ENCODE measurements around the gene CNN2.

Gene CNN2

GRCh38 chr19:988510-988909 lies 37.9 kb upstream of the CNN2 start:
- Histone ChIP-seq H3K9me3 (ENCODE audit: severe bottlenecking) (no peaks in the 10 kb centered on the region), H3K36me3 (ENCODE audit: low read depth) (peaks cover 31% of the 10 kb centered on the region)
- TF ChIP-seq CTCF (IDR thresholded peaks at IDR 0.05; ENCODE audit: poor library complexity, severe bottlenecking): no peak

GRCh38 chr19:989381-990081 lies 36.9 kb upstream of the CNN2 start:
- Histone ChIP-seq H3K4me1 (ENCODE audit: insufficient read depth, poor library complexity, severe bottlenecking) (no peaks in the 10 kb centered on the region), H3K36me3 (ENCODE audit: low read depth) (peaks cover 40% of the 10 kb centered on the region), H3K27me3 (ENCODE audit: insufficient read depth, poor library complexity, severe bottlenecking) (no peaks in the 10 kb centered on the region), H3K9me3 (ENCODE audit: severe bottlenecking) (no peaks in the 10 kb centered on the region), H3K4me3 (ENCODE audit: severe bottlenecking) (no peak overlapping the region), H3K27ac (ENCODE audit: poor library complexity, severe bottlenecking) (no peak overlapping the region)
- peak; percentile 49 for DNase-seq (ENCODE audit: low spot score)
- ATAC-seq (ENCODE audit: low read depth): no peak
- no peak for TF ChIP-seq CTCF (IDR thresholded peaks at IDR 0.05; ENCODE audit: poor library complexity, severe bottlenecking)

More at GRCh38 chr19:988510-988909, 37.9 kb upstream of the CNN2 start:
- Histone ChIP-seq H3K4me1 (ENCODE audit: insufficient read depth, poor library complexity, severe bottlenecking) (peaks cover 3% of the 10 kb centered on the region), H3K4me3 (ENCODE audit: severe bottlenecking) (no peak overlapping the region), H3K27me3 (ENCODE audit: insufficient read depth, poor library complexity, severe bottlenecking) (no peaks in the 10 kb centered on the region), H3K27ac (ENCODE audit: poor library complexity, severe bottlenecking) (no peak overlapping the region)
- ATAC-seq (ENCODE audit: low read depth) (no peak), DNase-seq (ENCODE audit: low spot score) (peak; percentile 50)

GRCh38 chr19:990119-990571 lies 36.3 kb upstream of the CNN2 start:
- peaks cover 41% of the 10 kb centered on the region for H3K36me3 ChIP-seq (ENCODE audit: low read depth)
- no peak overlapping the region for H3K4me3 ChIP-seq (ENCODE audit: severe bottlenecking)
- H3K4me1 ChIP-seq (ENCODE audit: insufficient read depth, poor library complexity, severe bottlenecking): no peaks in the 10 kb centered on the region
- TF ChIP-seq CTCF (IDR thresholded peaks at IDR 0.05; ENCODE audit: poor library complexity, severe bottlenecking): no peak
- no peak for ATAC-seq (ENCODE audit: low read depth)
- no peaks in the 10 kb centered on the region for H3K27me3 ChIP-seq (ENCODE audit: insufficient read depth, poor library complexity, severe bottlenecking)
- no peak overlapping the region for H3K27ac ChIP-seq (ENCODE audit: poor library complexity, severe bottlenecking)
- no peaks in the 10 kb centered on the region for H3K9me3 ChIP-seq (ENCODE audit: severe bottlenecking)
- DNase-seq (ENCODE audit: low spot score): peak; percentile 58

GRCh38 chr19:990746-991145 lies 35.7 kb upstream of the CNN2 start:
- H3K9me3 ChIP-seq (ENCODE audit: severe bottlenecking): no peaks in the 10 kb centered on the region
- H3K27ac ChIP-seq (ENCODE audit: poor library complexity, severe bottlenecking): no peak overlapping the region
- TF ChIP-seq CTCF (IDR thresholded peaks at IDR 0.05; ENCODE audit: poor library complexity, severe bottlenecking): no peak
- ATAC-seq (ENCODE audit: low read depth) (no peak), DNase-seq (ENCODE audit: low spot score) (no peak)
- no peak overlapping the region for H3K4me3 ChIP-seq (ENCODE audit: severe bottlenecking)
- no peaks in the 10 kb centered on the region for H3K4me1 ChIP-seq (ENCODE audit: insufficient read depth, poor library complexity, severe bottlenecking)
- no peaks in the 10 kb centered on the region for H3K27me3 ChIP-seq (ENCODE audit: insufficient read depth, poor library complexity, severe bottlenecking)
- H3K36me3 ChIP-seq (ENCODE audit: low read depth): peaks cover 39% of the 10 kb centered on the region

Measured in RWPE2 (cell line).